Activated naive CD4-positive, alpha-beta T cell treated with anti-CD3 and anti-CD28 coated beads, Interleukin-2, amount 50 U/mL, for 24 hours (primary cell): ENCODE data around the gene NVL.
A peak's percentile ranks its signal among the peaks of the same experiment; 100 is the strongest.

Experiments used
- H3K27ac Mint-ChIP-seq: one replicate; pipeline ENCODE4 v1.8.0; 2021; ENCODE audit warnings: mild to moderate bottlenecking, mixed read lengths
- H3K27me3 Mint-ChIP-seq: one replicate; pipeline ENCODE4 v1.8.0; 2021; ENCODE audit warnings: mixed read lengths
- H3K36me3 Mint-ChIP-seq: one replicate; pipeline ENCODE4 v1.8.0; 2021; ENCODE audit warnings: mixed read lengths
- H3K4me1 Mint-ChIP-seq: one replicate; pipeline ENCODE4 v1.8.0; 2021; ENCODE audit warnings: mixed read lengths
- H3K4me3 Mint-ChIP-seq: one replicate; pipeline ENCODE4 v1.8.0; 2021; ENCODE audit warnings: mild to moderate bottlenecking, mixed read lengths
- H3K9me3 Mint-ChIP-seq: one replicate; pipeline ENCODE4 v1.8.0; 2021; ENCODE audit warnings: mixed read lengths

Gene NVL

DNA sequence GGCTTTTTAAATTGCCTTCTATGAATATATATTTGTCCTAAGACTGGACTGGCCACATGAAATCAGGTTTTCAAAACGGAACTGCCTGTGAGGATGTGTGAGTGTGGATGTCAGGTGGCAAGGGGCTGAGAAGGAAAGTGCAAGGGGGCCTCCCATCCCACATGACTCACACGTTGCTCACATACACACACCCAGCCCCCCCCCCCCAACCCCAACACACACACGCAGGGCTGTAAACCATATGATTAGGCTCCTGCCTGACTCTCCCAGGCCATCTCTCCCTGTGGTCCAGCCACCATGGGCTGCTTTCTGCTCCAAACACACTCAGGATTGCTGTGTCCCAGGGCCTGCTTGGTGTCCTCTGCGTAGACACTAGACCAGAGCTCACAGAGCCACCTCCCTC lies 124.5 kb downstream of the NVL start:
- Mint-ChIP-seq H3K9me3 (no peaks in the 10 kb centered on the region), H3K27ac (no peak overlapping the region)

DNA sequence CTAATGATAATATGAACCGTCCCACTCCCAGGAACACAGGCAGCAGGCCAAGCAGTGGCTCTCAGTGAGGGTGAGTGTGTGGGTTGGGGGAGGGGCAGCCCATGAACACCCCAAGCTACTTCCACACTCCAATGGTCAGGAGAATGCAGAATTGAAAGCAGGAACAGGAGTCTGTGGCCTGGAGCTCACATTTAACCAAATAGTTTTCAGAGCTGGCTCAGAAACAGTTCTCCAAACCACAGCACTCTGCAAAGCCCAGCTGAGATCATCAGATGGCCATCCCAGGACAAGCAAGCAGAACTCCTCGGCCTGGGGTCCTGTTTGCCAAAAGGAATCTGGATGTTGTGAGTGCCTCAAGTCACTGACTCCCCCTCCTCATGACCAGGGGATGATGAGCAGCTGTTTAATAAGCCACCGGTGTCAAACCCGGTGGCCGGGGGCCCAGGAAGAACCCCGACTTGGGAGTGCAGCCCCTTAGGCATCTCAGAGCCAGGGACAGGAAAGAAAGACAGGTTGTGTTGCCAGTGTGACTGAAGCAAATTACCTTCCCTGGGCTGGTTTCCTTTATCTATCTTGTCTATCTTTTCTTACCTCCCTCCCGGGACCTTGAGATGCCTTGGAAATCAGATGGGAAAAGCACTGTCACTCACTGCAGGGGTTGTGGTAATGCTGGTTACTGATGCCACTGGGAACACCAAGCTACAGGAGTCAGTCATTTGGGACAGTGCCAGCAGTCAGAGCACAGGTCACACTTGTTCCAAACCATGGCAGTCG lies 126.5 kb downstream of the NVL start:
- Mint-ChIP-seq H3K4me1 (peaks cover 12% of the 10 kb centered on the region), H3K4me3 (no peak overlapping the region), H3K27ac (no peak overlapping the region), H3K36me3 (no peaks in the 10 kb centered on the region), H3K27me3 (no peaks in the 10 kb centered on the region), H3K9me3 (no peaks in the 10 kb centered on the region)

More for the DNA sequence above, 124.5 kb downstream of the NVL start:
- Mint-ChIP-seq H3K4me3 (peak overlapping the region; percentile 56), H3K36me3 (no peaks in the 10 kb centered on the region), H3K4me1 (peaks cover 12% of the 10 kb centered on the region), H3K27me3 (no peaks in the 10 kb centered on the region)

DNA sequence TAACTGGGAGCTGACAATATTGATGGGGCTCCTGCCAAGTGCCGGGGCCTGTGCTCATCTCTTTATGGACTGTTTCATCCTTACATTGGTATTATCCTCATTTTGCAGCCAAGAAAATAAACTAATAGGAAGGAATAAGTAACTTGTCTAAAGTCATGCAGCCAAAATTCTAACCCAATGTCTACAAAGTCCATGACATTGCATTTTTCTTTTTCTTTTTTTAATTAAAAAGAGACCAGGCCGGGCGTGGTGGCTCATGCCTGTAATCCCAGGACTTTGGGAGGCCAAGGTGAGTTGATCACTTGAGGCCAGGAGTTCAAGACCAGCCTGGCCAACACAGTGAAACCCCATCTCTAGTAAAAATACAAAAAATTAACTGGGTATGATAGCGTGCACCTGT lies 128.1 kb downstream of the NVL start:
- Mint-ChIP-seq H3K27ac (no peak overlapping the region), H3K27me3 (no peaks in the 10 kb centered on the region), H3K36me3 (no peaks in the 10 kb centered on the region), H3K4me3 (no peak overlapping the region), H3K4me1 (peaks cover 16% of the 10 kb centered on the region), H3K9me3 (no peaks in the 10 kb centered on the region)

DNA sequence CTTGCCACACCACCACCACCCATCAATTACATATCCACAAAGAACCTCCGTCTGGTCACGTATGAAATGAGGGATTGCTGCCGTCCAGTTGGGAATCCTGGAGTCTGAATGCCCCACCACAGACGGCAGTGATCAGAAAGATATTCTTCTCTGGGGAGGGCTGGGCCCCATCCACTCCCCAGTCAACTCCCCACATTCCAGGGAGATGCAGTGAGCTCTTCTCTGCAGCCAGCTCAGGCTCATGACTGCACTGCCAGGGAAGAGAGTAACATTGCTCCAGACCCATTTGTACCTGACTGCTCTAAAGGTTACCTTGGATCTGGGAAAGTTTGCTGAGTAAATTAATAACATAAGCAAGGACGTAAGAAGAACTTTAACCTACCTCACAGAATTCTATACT lies 128.6 kb downstream of the NVL start:
- no peak overlapping the region for H3K4me3 Mint-ChIP-seq
- H3K9me3 Mint-ChIP-seq, result no peaks in the 10 kb centered on the region
- no peaks in the 10 kb centered on the region for H3K27me3 Mint-ChIP-seq
- H3K27ac Mint-ChIP-seq, result no peak overlapping the region
- no peaks in the 10 kb centered on the region for H3K36me3 Mint-ChIP-seq
- H3K4me1 Mint-ChIP-seq, result peaks cover 17% of the 10 kb centered on the region

DNA sequence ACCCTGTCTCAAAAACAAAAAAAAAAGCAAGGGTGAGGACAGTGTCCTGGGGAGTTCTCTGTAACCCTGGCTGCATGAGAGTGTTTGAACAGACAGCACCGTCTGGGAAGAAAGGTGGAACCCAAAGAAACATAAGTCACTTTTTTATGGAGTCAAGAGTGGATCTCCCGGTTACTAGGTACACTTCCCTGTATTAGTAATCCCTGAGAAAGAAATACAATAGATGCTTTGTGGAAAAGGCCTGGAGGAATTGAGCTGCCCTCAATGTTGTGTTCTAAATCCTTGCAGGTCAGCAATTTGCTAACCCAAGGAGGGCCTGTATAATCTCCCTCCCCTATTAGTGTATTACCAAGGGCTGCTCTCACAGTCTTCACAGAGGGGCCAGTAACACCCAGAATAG lies 130.3 kb downstream of the NVL start:
- H3K27me3 Mint-ChIP-seq, result no peaks in the 10 kb centered on the region
- H3K9me3 Mint-ChIP-seq, result no peaks in the 10 kb centered on the region
- H3K27ac Mint-ChIP-seq, result no peak overlapping the region
- H3K4me1 Mint-ChIP-seq, result peaks cover 8% of the 10 kb centered on the region
- H3K4me3 Mint-ChIP-seq, result no peak overlapping the region
- H3K36me3 Mint-ChIP-seq, result peaks cover 2% of the 10 kb centered on the region

DNA sequence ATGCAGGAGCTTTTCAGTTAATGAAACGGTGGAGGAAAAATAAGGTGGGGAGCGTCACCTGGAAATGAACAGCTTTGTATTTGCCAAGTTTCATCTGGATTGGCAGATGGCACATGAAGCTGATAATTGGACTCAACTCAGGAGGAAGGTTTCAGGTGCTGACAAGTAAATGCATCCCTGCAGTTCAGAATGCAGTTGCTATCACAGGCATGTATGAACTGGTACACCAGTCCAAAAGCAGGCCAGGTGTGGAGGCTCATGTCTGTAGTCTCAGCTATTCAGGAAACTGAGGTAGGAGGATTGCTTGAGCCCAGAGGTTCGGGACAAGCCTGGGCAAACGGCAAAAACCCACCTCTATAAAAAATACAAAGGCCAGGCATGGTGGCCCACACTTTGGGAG lies 131.4 kb downstream of the NVL start:
- no peaks in the 10 kb centered on the region for H3K9me3 Mint-ChIP-seq
- peaks cover 5% of the 10 kb centered on the region for H3K4me1 Mint-ChIP-seq
- H3K4me3 Mint-ChIP-seq, result no peak overlapping the region

DNA sequence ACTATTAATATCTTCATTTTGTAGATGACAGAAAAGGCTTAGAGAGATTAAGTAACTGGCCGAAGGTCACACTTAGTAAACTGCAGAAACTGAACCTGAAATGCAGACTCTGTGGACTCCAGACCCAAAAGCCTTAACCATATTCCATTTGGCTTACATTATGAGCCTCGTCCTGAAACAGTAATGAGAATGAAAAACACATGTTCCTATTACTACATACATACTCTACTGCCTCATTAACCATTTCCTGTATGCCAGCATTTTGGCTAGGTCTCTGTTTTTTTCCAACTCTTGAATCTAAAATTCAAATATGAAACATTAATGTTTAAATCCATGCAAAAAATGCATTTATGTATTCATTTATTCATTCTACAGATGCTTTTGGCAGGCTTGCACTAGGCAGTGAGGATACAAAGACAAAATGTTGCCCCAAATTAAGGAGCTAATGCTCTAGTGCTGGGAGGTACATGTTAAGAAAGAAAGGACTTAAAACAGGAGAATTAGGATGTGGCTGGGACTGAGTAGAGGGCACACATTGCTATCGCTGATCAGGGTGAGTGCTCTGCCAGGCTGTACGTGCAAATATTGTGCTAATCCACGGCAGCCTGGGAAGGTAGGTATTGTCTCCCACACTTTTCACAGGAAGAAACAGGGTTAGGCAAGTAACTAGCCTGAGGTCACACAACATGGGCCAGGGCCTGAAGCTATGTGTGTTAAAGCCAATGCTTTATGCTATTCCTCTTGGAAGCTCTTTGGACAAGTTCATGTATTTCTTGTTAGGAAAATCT lies 133.0 kb downstream of the NVL start:
- Mint-ChIP-seq H3K4me1 (peaks cover 5% of the 10 kb centered on the region), H3K9me3 (no peaks in the 10 kb centered on the region), H3K27ac (no peak overlapping the region), H3K36me3 (peaks cover 7% of the 10 kb centered on the region), H3K4me3 (no peak overlapping the region), H3K27me3 (no peaks in the 10 kb centered on the region)

More for the DNA sequence above, 131.4 kb downstream of the NVL start:
- Mint-ChIP-seq H3K36me3 (peaks cover 5% of the 10 kb centered on the region), H3K27ac (no peak overlapping the region), H3K27me3 (no peaks in the 10 kb centered on the region)

DNA sequence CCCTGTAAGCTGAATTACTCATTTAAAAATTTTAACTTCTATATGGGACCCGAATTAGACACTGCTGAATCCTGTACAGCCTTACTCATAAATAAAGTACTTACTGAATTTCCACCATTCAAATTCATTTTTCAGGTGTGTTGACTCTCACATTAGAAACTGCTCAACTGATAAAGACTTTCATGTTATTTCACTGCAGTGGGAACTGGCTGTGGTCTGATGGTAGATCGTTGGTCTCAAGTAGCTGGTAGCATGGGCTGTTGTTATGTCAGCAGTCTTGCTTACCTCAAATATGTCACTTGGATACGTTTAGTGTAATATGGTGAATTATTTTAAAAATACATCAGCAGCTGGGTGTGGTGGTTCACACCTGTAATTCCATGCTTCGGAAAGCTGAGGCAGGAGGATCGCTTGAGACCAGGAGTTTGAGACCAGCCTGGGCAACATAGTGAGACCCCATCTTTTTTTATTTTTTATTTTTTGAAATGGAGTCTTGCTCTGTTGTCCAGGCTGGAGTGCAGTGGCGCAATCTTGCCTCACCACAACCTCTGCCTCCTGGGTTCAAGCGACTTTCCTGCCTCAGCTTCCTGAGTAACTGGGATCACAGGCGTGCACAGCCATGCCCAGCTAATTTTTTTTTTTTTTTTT lies 136.5 kb downstream of the NVL start:
- H3K27me3 Mint-ChIP-seq, result no peaks in the 10 kb centered on the region
- no peak overlapping the region for H3K27ac Mint-ChIP-seq
- peaks cover 20% of the 10 kb centered on the region for H3K4me1 Mint-ChIP-seq
- no peaks in the 10 kb centered on the region for H3K9me3 Mint-ChIP-seq
- H3K4me3 Mint-ChIP-seq, result no peak overlapping the region
- peaks cover 10% of the 10 kb centered on the region for H3K36me3 Mint-ChIP-seq

DNA sequence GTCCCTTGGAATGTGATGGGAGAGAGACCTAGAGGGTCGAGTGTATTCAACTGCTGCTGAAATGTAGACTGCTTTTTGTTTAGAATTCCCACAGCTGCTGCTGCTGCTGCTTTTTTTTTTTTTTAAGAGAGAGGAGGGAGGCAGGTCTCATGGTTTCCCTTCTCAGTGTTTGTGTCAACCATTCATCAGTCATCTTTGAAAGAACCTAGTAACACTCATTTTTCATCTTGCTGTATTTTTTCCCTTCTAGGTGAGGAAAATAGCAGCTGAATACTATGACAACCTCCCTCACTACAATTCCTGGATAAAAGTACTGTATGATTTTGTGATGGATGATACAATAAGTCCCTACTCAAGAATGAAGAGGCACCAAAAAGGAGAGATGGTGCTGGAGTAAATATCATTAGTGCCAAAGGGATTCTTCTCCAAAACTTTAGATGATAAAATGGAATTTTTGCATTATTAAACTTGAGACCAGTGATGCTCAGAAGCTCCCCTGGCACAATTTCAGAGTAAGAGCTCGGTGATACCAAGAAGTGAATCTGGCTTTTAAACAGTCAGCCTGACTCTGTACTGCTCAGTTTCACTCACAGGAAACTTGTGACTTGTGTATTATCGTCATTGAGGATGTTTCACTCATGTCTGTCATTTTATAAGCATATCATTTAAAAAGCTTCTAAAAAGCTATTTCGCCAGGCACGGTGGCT lies 137.7 kb downstream of the NVL start:
- no peak overlapping the region for H3K27ac Mint-ChIP-seq
- H3K4me1 Mint-ChIP-seq, result peaks cover 22% of the 10 kb centered on the region
- H3K9me3 Mint-ChIP-seq, result no peaks in the 10 kb centered on the region
- H3K4me3 Mint-ChIP-seq, result no peak overlapping the region
- peaks cover 14% of the 10 kb centered on the region for H3K36me3 Mint-ChIP-seq
- H3K27me3 Mint-ChIP-seq, result no peaks in the 10 kb centered on the region

DNA sequence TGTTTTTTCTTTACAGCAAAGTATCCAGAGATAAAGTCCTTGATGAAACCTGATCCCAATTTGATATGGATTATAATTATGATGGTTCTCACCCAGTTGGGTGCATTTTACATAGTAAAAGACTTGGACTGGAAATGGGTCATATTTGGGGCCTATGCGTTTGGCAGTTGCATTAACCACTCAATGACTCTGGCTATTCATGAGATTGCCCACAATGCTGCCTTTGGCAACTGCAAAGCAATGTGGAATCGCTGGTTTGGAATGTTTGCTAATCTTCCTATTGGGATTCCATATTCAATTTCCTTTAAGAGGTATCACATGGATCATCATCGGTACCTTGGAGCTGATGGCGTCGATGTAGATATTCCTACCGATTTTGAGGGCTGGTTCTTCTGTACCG lies 140.4 kb downstream of the NVL start:
- H3K27me3 Mint-ChIP-seq, result no peaks in the 10 kb centered on the region
- peaks cover 14% of the 10 kb centered on the region for H3K36me3 Mint-ChIP-seq
- peaks cover 42% of the 10 kb centered on the region for H3K4me1 Mint-ChIP-seq
- no peaks in the 10 kb centered on the region for H3K9me3 Mint-ChIP-seq
- H3K4me3 Mint-ChIP-seq, result no peak overlapping the region
- H3K27ac Mint-ChIP-seq, result peak overlapping the region; percentile 68

DNA sequence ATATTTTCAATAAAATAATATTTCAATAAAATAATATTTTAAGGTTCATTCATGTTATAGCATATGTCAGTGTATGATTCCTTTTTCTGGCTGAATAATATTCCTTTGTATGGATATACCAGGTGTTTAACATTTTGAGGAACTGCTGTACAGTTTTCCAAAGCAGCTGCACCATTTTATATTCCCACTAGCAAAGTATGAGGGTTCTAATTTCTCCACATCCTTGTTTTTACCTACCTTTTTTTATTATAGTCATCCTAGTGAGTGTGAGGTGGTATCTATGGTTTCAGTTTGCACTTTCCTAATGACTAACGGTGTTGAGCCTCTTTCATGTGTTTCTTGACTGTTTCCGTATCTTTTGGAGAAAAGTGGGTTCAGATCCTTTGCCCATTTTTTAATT lies 141.7 kb downstream of the NVL start:
- Mint-ChIP-seq H3K4me1 (peaks cover 48% of the 10 kb centered on the region), H3K27ac (peak overlapping the region; percentile 71), H3K36me3 (peaks cover 10% of the 10 kb centered on the region), H3K9me3 (no peaks in the 10 kb centered on the region), H3K4me3 (peak overlapping the region; percentile 27), H3K27me3 (no peaks in the 10 kb centered on the region)

DNA sequence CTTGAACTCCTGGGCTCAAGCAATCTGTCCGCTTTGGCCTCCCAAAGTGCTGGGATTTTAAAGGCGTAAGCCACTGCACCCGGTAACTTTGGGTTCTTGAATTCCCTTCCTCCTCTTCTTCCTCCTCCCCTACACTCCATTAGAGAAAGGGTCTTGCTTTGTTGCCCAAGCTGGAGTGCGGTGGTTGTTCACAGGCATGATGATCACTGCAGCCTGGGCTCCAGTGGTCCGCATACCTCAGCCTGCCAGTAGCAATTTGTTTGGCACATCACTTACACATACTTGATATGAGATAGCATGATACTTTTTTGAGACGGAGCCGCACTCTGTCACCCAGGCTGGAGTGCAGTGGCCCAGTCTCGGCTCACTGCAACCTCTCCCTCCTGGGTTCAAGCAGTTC lies 144.8 kb downstream of the NVL start:
- Mint-ChIP-seq H3K4me3 (peak overlapping the region; percentile 90), H3K4me1 (peaks cover 65% of the 10 kb centered on the region), H3K9me3 (no peaks in the 10 kb centered on the region), H3K27me3 (no peaks in the 10 kb centered on the region), H3K36me3 (peaks cover 9% of the 10 kb centered on the region), H3K27ac (peak overlapping the region; percentile 95)

DNA sequence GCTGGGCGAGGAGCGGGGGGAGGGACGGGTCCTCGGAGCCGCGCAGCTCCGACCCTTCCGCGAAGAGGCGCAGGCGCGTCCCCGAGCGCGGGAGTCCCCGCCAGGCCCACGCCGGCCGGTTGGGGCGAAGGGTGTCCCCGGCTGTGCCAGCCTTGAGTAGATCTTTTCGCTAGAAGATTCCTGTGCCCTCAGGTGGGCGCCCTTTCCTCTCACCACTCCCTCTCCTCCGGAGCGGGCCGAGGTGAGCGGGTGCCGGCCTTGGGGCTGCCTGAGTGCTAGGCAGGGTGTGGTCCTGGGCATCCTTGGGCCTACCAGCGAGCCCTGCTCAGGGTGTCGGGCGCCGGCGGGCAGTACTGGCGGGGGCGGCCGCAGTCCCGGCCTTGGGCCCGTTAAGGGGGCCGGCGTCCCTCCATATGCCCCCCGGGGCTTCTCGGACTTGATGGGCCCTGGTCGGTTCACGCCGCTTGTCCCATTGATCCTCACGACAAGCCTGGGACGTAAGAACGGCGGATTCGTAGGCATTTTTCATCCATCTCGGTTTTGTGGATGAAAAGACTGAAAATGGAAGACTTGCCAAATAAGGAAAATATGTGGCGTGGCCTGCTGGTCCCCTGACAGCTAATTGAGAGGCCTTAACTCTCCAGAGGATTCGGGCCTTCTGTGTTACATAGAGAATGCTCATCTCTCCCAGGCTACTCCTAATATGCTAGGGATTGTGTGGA lies 146.2 kb downstream of the NVL start:
- Mint-ChIP-seq H3K4me3 (peak overlapping the region; percentile 90), H3K27ac (peak overlapping the region; percentile 87), H3K9me3 (no peaks in the 10 kb centered on the region), H3K27me3 (no peaks in the 10 kb centered on the region), H3K4me1 (peaks cover 53% of the 10 kb centered on the region), H3K36me3 (peaks cover 9% of the 10 kb centered on the region)

DNA sequence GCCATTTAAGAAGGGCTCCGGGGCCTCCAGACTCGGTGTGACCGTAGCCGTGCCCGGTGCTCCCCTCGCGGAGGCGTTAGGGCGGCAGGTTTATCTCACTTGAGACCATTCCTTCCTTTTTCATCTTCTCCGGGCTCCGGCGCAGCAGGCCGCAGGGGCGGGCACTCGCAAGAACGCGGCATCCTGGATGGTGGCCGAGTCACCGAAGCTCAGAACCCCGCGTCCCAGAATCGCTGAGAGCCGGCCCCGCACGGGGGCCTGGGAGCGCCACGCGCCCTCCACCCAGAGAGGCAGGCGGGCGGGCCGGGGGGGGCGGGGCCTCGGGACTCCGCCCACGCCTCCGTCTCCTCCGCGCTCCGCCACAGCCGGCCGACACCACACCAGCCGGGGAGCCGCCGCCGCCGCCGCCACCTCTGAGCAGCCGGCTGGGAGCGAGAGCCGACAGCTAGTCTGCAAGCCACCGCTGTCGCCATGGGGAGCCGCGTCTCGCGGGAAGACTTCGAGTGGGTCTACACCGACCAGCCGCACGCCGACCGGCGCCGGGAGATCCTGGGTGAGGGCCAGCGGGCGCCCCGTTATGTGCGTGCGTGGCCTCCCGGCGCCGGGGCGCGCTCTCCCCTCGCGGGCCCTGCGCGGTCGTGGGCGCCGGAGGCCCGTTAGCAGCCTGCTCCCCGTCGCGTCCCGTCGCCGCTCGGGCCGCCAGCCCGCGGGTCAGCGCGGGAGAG lies 146.9 kb downstream of the NVL start, which contains the start of gene DEGS1:
DEGS1 (plus strand) TSS at position 375 of the 725 bp plus-strand sequence; CDS start at position 472, 97 bp downstream.
- peak within 1 kb of the TSS; percentile 90 for H3K4me3 Mint-ChIP-seq
- no peaks in the 10 kb centered on the region for H3K27me3 Mint-ChIP-seq
- H3K27ac Mint-ChIP-seq, result peak within 1 kb of the TSS; percentile 87
- no peaks in the 10 kb centered on the region for H3K9me3 Mint-ChIP-seq
- peaks cover 47% of the 10 kb centered on the region for H3K4me1 Mint-ChIP-seq
- H3K36me3 Mint-ChIP-seq, result peaks cover 3% of the 10 kb centered on the region
